ENCODE data around the gene NCBP2. TPM values are rescaled to one million over a fixed set of nuclear protein-coding genes. Genes with fewer than 3 reads are reported as not detected.
A peak's percentile ranks its signal among the peaks of the same experiment; 100 is the strongest.

NCBP2 gene
- total and polyA plus RNA-seq, 2 experiments from 2014 or later = 78.4 to 98.9 TPM

DNA sequence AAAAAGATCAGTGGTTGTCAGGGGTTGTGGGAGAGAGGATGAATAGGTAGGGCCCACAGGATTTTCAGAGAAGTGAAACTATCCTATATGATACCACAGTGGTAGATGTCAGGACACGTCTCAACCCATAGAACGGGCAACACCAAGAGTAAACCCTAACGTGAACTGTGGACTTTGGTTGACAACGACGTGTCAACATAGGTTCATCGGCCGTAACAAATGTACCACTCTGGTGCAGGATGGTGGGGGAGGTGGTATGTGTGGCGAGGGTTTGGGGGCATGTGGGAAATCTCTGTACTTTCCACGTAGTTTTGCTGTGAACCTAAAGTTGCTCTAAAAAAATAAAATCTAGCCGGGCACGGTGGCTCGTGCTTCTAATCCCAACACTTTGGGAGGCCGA is 39.3 kb upstream of the NCBP2 start:
- Histone ChIP-seq H3K4me3 (no peak overlapping the region), H2AFZ (no peak overlapping the region), H3K79me2 (replicated peaks; ENCODE audit: insufficient read depth) (no peaks in the 10 kb centered on the region), H3F3A (replicated peaks; ENCODE audit: low read depth) (no peaks in the 10 kb centered on the region), H3K36me3 (ENCODE audit: insufficient read depth) (no peaks in the 10 kb centered on the region), H4K20me1 (replicated peaks; ENCODE audit: insufficient read depth) (no peaks in the 10 kb centered on the region), H3K4me2 (no peak overlapping the region), H3K27ac (ENCODE audit: low read depth) (no peak overlapping the region), H3K9me2 (ENCODE audit: insufficient read depth) (no peaks in the 10 kb centered on the region), H3K4me1 (ENCODE audit: insufficient read depth) (no peaks in the 10 kb centered on the region), H3K27me3 (ENCODE audit: insufficient read depth) (no peaks in the 10 kb centered on the region)
- Mint-ChIP-seq H3K27me3 (ENCODE audit: insufficient read depth, low read depth, poor library complexity) (peaks cover 8% of the 10 kb centered on the region), H3K4me1 (peaks cover 3% of the 10 kb centered on the region; the same call in 1 of the 3 replicates), H3K36me3 (ENCODE audit: low read depth) (peaks cover 5% of the 10 kb centered on the region; the same call in 2 of the 3 replicates), H3K27ac (no peak overlapping the region), H3K9me3 (peaks cover 13% of the 10 kb centered on the region), H3K4me3 (no peak overlapping the region)
- ATAC-seq (no peak), DNase-seq (ENCODE audit: low spot score) (no peak)
- TF ChIP-seq EZH2 (IDR thresholded peaks at IDR 0.05; ENCODE audit: low read depth, unreplicated experiment) (no peak), CREB1 (CRISPR knock-in tag; IDR thresholded peaks at IDR 0.05; ENCODE audit: low read depth) (no peak), POLR2AphosphoS5 (IDR thresholded peaks at IDR 0.05; ENCODE audit: low read depth) (no peak), NANOG (IDR thresholded peaks at IDR 0.05; ENCODE audit: borderline replicate concordance) (no peak), JUNB (IDR thresholded peaks at IDR 0.05; ENCODE audit: unreplicated experiment) (no peak)

DNA sequence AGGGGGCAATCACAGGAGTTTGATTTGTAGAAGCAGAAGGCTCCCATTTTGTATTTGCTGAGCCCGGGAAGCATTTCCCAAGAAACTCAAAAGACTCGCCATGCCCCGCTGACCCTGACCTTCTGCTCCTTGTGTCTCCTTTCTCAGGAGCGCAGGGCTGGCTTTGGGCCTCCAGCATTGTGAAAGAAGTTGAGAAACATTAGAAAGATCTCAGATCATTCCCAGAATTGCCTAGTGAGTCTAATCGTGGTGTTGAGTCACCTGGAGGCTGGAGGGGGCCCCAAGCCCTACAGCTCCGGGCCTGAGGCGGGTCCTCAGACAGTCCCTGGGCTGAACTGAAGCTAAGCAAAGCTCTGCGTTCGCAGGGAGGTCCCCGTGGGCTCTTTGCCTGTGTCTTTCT is 37.2 kb upstream of the NCBP2 start:
- Histone ChIP-seq H2AFZ (peak overlapping the region; percentile 77), H4K20me1 (replicated peaks; ENCODE audit: insufficient read depth) (no peaks in the 10 kb centered on the region), H3K4me1 (ENCODE audit: insufficient read depth) (no peaks in the 10 kb centered on the region), H3K27ac (ENCODE audit: low read depth) (no peak overlapping the region), H3K9me2 (ENCODE audit: insufficient read depth) (no peaks in the 10 kb centered on the region), H3K36me3 (ENCODE audit: insufficient read depth) (no peaks in the 10 kb centered on the region), H3F3A (replicated peaks; ENCODE audit: low read depth) (no peaks in the 10 kb centered on the region), H3K4me2 (no peak overlapping the region), H3K4me3 (no peak overlapping the region), H3K79me2 (replicated peaks; ENCODE audit: insufficient read depth) (no peaks in the 10 kb centered on the region), H3K27me3 (ENCODE audit: insufficient read depth) (no peaks in the 10 kb centered on the region)
- TF ChIP-seq ZNF331 (CRISPR knock-in tag; IDR thresholded peaks at IDR 0.05; ENCODE audit: low read depth) = no peak
- TF ChIP-seq, protein P1, sequence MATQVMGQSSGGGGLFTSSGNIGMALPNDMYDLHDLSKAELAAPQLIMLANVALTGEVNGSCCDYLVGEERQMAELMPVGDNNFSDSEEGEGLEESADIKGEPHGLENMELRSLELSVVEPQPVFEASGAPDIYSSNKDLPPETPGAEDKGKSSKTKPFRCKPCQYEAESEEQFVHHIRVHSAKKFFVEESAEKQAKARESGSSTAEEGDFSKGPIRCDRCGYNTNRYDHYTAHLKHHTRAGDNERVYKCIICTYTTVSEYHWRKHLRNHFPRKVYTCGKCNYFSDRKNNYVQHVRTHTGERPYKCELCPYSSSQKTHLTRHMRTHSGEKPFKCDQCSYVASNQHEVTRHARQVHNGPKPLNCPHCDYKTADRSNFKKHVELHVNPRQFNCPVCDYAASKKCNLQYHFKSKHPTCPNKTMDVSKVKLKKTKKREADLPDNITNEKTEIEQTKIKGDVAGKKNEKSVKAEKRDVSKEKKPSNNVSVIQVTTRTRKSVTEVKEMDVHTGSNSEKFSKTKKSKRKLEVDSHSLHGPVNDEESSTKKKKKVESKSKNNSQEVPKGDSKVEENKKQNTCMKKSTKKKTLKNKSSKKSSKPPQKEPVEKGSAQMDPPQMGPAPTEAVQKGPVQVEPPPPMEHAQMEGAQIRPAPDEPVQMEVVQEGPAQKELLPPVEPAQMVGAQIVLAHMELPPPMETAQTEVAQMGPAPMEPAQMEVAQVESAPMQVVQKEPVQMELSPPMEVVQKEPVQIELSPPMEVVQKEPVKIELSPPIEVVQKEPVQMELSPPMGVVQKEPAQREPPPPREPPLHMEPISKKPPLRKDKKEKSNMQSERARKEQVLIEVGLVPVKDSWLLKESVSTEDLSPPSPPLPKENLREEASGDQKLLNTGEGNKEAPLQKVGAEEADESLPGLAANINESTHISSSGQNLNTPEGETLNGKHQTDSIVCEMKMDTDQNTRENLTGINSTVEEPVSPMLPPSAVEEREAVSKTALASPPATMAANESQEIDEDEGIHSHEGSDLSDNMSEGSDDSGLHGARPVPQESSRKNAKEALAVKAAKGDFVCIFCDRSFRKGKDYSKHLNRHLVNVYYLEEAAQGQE (IDR thresholded peaks at IDR 0.05; ENCODE audit: unreplicated experiment) = no peak
- TF ChIP-seq JUNB (IDR thresholded peaks at IDR 0.05; ENCODE audit: unreplicated experiment) = no peak
- TF ChIP-seq, protein P2, sequence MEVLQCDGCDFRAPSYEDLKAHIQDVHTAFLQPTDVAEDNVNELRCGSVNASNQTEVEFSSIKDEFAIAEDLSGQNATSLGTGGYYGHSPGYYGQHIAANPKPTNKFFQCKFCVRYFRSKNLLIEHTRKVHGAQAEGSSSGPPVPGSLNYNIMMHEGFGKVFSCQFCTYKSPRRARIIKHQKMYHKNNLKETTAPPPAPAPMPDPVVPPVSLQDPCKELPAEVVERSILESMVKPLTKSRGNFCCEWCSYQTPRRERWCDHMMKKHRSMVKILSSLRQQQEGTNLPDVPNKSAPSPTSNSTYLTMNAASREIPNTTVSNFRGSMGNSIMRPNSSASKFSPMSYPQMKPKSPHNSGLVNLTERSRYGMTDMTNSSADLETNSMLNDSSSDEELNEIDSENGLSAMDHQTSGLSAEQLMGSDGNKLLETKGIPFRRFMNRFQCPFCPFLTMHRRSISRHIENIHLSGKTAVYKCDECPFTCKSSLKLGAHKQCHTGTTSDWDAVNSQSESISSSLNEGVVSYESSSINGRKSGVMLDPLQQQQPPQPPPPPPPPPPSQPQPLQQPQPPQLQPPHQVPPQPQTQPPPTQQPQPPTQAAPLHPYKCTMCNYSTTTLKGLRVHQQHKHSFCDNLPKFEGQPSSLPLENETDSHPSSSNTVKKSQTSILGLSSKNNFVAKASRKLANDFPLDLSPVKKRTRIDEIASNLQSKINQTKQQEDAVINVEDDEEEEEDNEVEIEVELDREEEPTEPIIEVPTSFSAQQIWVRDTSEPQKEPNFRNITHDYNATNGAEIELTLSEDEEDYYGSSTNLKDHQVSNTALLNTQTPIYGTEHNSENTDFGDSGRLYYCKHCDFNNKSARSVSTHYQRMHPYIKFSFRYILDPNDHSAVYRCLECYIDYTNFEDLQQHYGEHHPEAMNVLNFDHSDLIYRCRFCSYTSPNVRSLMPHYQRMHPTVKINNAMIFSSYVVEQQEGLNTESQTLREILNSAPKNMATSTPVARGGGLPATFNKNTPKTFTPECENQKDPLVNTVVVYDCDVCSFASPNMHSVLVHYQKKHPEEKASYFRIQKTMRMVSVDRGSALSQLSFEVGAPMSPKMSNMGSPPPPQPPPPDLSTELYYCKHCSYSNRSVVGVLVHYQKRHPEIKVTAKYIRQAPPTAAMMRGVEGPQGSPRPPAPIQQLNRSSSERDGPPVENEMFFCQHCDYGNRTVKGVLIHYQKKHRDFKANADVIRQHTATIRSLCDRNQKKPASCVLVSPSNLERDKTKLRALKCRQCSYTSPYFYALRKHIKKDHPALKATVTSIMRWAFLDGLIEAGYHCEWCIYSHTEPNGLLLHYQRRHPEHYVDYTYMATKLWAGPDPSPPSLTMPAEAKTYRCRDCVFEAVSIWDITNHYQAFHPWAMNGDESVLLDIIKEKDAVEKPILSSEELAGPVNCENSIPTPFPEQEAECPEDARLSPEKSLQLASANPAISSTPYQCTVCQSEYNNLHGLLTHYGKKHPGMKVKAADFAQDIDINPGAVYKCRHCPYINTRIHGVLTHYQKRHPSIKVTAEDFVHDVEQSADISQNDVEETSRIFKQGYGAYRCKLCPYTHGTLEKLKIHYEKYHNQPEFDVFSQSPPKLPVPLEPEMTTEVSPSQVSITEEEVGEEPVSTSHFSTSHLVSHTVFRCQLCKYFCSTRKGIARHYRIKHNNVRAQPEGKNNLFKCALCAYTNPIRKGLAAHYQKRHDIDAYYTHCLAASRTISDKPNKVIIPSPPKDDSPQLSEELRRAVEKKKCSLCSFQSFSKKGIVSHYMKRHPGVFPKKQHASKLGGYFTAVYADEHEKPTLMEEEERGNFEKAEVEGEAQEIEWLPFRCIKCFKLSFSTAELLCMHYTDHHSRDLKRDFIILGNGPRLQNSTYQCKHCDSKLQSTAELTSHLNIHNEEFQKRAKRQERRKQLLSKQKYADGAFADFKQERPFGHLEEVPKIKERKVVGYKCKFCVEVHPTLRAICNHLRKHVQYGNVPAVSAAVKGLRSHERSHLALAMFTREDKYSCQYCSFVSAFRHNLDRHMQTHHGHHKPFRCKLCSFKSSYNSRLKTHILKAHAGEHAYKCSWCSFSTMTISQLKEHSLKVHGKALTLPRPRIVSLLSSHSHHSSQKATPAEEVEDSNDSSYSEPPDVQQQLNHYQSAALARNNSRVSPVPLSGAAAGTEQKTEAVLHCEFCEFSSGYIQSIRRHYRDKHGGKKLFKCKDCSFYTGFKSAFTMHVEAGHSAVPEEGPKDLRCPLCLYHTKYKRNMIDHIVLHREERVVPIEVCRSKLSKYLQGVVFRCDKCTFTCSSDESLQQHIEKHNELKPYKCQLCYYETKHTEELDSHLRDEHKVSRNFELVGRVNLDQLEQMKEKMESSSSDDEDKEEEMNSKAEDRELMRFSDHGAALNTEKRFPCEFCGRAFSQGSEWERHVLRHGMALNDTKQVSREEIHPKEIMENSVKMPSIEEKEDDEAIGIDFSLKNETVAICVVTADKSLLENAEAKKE (CRISPR knock-in tag; IDR thresholded peaks at IDR 0.05) = no peak
- H3K27ac Mint-ChIP-seq = no peak overlapping the region
- ATAC-seq (peak; percentile 29; the same call in 2 of the 3 replicates), DNase-seq (ENCODE audit: low spot score) (no peak)
- peaks cover 17% of the 10 kb centered on the region for H3K9me3 Mint-ChIP-seq
- H3K36me3 Mint-ChIP-seq (ENCODE audit: low read depth) = peaks cover 5% of the 10 kb centered on the region; the same call in 2 of the 3 replicates
- no peak overlapping the region for H3K4me3 Mint-ChIP-seq
- peaks cover 11% of the 10 kb centered on the region for H3K27me3 Mint-ChIP-seq (ENCODE audit: insufficient read depth, low read depth, poor library complexity)
- peaks cover 3% of the 10 kb centered on the region; the same call in 1 of the 3 replicates for H3K4me1 Mint-ChIP-seq

All from GM23338 (cell line).